Measurements from ENCODE around the gene SCNN1A. TPM values are rescaled to one million over a fixed set of nuclear protein-coding genes. Genes with fewer than 3 reads are reported as not detected.

SCNN1A gene
- total and polyA plus RNA-seq, 12 donors = 0.11 to 38.0 (median 12.3) TPM

DNA sequence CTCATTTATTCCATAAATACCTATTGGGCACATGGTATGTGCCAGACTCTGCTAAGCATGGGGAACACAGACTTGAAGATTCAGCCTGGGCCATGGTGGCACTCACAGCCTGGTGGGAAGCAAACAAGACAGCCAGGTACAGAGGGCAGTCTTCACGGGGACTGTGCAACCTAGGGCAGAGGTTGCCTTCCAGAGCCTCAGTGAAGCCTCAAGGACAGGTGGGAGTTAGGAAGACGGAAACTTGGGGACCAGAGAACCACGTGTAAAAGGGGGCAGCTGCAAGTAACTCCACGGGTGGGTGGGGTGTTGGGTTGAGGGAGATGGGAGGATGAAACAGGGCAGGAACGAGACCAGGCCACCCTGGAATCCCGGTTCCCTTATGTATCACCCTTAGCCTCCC lies 7.6 kb upstream of the SCNN1A start:
- Histone ChIP-seq H3K27ac (peak overlapping the region in 4 of 5 donors; percentile 83 to 97 (median 96)), H3K4me1 (replicated peaks in 1 of 2) (peaks cover 27 to 41% of the 10 kb centered on the region in 2 donors), H3K36me3 (replicated peaks in 1 of 2) (peaks cover 0 to 21% of the 10 kb centered on the region in 2 donors), H3K4me3 (no peak overlapping the region), H3K27me3 (no peaks in the 10 kb centered on the region), H3K9me3 (replicated peaks in 1 of 3) (no peaks in the 10 kb centered on the region)
- WGBS, 4 donors = 73 to 86% (median 80%) methylated on average over 6 of the region's 6 CpGs
- intact Hi-C loops (cut with DNase I) = loop anchor here (5.0 kb wide), 2 partner anchors 46 to 56 kb away; no protein-coding TSS in a partner anchor
- no peak for TF ChIP-seq POLR2A (IDR thresholded peaks at IDR 0.05)
- TF ChIP-seq, protein P1, sequence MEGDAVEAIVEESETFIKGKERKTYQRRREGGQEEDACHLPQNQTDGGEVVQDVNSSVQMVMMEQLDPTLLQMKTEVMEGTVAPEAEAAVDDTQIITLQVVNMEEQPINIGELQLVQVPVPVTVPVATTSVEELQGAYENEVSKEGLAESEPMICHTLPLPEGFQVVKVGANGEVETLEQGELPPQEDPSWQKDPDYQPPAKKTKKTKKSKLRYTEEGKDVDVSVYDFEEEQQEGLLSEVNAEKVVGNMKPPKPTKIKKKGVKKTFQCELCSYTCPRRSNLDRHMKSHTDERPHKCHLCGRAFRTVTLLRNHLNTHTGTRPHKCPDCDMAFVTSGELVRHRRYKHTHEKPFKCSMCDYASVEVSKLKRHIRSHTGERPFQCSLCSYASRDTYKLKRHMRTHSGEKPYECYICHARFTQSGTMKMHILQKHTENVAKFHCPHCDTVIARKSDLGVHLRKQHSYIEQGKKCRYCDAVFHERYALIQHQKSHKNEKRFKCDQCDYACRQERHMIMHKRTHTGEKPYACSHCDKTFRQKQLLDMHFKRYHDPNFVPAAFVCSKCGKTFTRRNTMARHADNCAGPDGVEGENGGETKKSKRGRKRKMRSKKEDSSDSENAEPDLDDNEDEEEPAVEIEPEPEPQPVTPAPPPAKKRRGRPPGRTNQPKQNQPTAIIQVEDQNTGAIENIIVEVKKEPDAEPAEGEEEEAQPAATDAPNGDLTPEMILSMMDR (IDR thresholded peaks at IDR 0.05) = no peak
- DNase-seq = peak in 1 of 7 donors; percentile 11

DNA sequence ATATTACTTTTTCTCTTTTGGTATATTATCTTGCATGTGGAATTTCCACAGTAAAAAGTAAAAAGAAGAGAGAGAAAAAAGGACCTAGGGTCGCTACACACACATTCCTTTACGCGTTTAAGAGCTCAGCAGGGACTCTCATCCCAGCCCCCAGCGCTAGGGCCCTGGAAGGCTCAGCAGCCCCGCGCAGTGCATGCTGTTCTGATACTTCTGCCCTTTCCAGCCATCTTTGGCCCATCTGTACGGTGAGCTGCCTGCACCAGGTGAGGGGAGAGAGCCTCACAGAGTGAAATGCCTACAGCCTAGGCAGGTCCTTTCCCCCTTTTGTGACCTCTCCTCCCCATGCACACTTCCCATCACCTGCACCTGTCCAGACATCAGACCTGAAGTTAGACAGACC lies 7.0 kb upstream of the SCNN1A start:
- peaks cover 0 to 15% of the 10 kb centered on the region in 2 donors for H3K36me3 ChIP-seq (replicated peaks in 1 of 2)
- intact Hi-C loops (cut with DNase I) = loop anchor here (5.0 kb wide), 2 partner anchors 45 to 55 kb away; no protein-coding TSS in a partner anchor
- TF ChIP-seq POLR2A (IDR thresholded peaks at IDR 0.05) = no peak
- TF ChIP-seq, protein P1 (IDR thresholded peaks at IDR 0.05) = no peak
- H3K9me3 ChIP-seq (replicated peaks in 1 of 3) = no peaks in the 10 kb centered on the region
- peaks cover 34 to 47% of the 10 kb centered on the region in 2 donors for H3K4me1 ChIP-seq (replicated peaks in 1 of 2)
- H3K27me3 ChIP-seq = no peaks in the 10 kb centered on the region
- no peak overlapping the region for H3K4me3 ChIP-seq
- WGBS, 4 donors = 87 to 94% (median 93%) methylated on average over 7 of the region's 7 CpGs
- peak in 1 of 7 donors; percentile 9 for DNase-seq
- H3K27ac ChIP-seq = peak overlapping the region in 1 of 5 donors; percentile 96

DNA sequence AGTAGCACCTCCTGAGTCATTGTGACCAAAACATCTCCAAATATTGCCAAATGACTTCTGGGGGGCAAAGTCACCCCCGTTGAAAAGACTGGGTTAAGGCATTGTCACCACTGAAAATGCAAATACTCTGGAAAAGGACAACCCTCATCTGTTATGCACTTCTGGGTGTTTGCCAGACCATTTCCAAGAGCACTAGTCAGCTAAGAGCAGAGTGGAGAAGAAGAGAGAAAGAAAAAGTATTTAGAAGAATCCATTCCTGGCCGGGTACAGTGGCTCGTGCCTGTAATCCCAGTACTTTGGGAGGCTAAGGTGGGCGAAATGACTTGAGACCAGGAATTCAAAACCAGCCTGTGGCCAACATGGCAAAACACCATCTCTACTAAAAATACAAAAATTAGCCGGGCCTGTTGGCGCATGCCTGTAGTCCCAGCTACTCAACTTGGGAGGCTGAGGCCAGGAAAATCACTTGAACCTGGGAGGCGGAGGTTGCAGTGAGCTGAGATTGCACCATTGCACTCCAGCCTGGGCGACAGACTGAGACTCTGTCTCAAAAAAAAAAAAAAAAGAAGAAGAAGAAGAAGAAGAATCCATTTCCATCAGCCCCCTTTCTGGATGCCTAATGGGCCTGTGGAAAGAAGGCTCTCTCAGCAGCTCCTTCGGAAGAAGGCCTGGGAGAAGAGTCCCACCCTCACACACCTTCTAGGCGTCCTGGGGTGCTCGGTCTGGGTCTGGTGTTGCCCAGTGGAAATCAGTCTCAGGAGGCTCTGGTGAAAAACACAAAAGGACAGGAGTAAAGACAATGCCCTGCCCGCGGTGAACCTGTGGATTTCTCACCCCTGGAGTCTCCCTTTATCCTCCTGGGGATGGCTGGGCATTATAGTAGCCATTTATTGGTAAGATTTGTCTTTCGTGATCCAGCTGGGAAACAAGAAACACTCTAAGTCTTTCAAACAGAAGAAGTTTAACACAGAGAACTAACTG lies 5.1 kb upstream of the SCNN1A start:
- intact Hi-C loops (cut with DNase I) = loop anchor here (5.0 kb wide), 2 partner anchors 43 to 53 kb away; no protein-coding TSS in a partner anchor
- H3K4me1 ChIP-seq (replicated peaks in 1 of 2) = peaks cover 53 to 55% of the 10 kb centered on the region in 2 donors
- H3K9me3 ChIP-seq (replicated peaks in 1 of 3) = no peaks in the 10 kb centered on the region
- 83 to 89% (median 86%) methylated on average over 13 to 14 of the region's 14 CpGs for WGBS, 4 donors
- TF ChIP-seq, protein P1 (IDR thresholded peaks at IDR 0.05) = no peak
- TF ChIP-seq POLR2A (IDR thresholded peaks at IDR 0.05) = no peak
- no peaks in the 10 kb centered on the region for H3K36me3 ChIP-seq (replicated peaks in 1 of 2)
- H3K4me3 ChIP-seq = no peak overlapping the region
- no peaks in the 10 kb centered on the region for H3K27me3 ChIP-seq
- DNase-seq = peak in 2 of 7 donors; percentile 10 to 23
- peak overlapping the region in 1 of 5 donors; percentile 26 for H3K27ac ChIP-seq

DNA sequence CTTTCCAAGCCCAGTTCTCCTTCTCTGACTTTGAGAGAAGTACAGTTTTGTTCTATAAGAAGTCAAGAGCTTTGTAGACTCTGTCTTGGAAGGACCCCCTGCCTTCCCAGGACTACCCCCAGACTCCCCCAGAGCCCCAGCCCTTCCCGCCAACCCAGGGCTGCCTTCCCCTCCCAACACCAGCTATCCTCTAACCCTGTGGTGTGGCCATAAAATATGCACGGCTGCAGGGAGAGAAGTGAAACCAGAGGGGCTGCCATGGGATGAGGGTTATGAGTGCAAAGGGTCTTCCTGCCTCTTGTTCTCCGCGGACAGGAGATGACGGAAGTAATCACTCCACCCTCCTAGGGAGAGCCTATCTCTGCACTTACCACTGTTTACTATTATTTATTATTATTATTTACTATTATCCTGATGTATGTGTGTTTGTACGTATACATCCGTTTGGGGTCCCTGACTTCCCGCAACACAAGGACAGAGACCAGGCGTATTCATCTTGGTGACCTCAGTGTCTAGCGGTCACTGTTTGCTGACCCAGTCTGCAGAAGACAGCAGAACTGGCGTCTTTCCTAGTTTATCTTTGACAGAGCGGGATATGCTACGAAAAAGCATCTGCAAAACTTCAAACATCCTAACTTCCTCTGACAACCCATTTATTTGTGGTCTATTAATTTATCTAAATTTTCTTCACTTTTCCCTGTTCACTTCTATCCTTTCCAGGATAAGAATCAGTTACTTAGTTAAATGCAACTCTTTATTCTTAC lies 3.5 kb upstream of the SCNN1A start:
- intact Hi-C loops (cut with DNase I) = no loop called here
- no peak overlapping the region for H3K4me3 ChIP-seq
- peak in 3 of 7 donors; percentile 17 to 27 (median 21) for DNase-seq
- WGBS, 4 donors = 55 to 67% (median 63%) methylated on average over 12 to 13 of the region's 13 CpGs
- no peaks in the 10 kb centered on the region for H3K9me3 ChIP-seq (replicated peaks in 1 of 3)
- peaks cover 52 to 55% of the 10 kb centered on the region in 2 donors for H3K4me1 ChIP-seq (replicated peaks in 1 of 2)
- no peaks in the 10 kb centered on the region for H3K27me3 ChIP-seq
- peak overlapping the region in 2 of 5 donors; percentile 44 to 86 for H3K27ac ChIP-seq
- H3K36me3 ChIP-seq (replicated peaks in 1 of 2) = no peaks in the 10 kb centered on the region
- TF ChIP-seq POLR2A (IDR thresholded peaks at IDR 0.05) = no peak
- TF ChIP-seq, protein P1 (IDR thresholded peaks at IDR 0.05) = no peak

Measured in adrenal gland (tissue), 12 donors.